ENCODE data around the gene CAMTA1.

Gene CAMTA1

DNA sequence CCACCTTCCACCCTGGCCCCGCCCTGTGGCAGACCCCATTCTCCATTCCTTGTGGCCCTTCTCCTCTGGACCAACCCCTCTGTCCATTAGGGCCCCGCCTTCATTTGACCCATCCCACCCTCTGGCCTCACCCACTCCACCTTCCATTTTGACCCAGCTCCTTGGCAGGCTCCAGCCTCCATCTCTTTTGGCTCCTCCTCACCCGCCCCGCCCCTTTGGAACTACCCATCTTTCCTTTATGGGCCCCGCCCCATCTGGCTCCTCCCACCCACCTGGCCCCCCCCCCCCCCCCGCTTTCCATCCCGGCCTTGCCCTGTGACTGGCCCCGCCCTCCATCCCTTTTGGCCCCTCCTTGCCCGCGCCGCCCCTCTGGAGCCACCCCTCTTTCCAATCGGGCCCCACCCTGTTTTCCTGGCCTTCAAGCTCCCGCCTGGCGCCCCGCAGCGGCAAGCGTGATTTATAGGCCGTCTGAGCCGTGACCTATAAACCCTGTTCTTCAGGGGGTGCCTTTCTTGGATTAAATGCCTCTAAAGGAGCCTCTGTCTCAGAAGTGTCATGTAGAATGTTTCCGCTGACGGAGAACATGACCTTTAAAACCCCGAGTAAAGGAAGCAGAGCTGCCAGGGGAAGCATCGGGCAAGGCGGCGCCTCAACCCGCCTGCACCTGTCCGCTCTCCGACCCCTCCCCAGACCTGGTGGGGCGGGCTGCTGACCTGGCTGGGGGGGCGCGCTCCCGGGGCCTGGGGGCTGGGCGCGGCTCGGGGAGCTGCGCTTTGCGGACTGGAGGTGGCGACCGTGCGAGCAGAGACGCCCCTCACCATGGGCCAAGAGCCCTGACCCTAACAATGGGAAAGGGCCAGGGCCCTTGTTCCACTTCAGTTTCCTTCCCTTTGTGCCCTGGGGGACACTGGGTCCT is 178.0 kb downstream of the CAMTA1 start:
- DNase-seq: peak; percentile 88

DNA sequence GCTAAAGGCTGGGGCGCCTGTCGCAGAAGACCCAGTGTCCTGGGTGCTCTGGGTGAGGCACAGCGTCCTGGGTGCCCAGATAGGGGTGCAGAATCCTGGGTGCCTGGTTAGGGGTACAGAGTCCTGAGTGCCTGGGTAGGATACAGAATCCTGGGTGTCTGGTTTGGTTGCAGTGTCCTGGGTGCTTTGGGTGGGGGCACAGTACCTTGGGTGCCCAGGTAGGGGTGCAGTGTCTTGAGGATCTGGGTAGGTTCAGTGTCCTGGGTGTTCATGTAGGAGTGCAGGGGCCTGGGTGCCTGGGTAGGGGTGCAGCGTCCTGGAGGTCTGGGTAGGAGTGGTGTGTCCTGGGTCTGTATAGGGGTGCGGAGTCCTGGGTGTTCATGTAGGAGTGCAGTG is 178.7 kb downstream of the CAMTA1 start:
- DNase-seq: no peak

DNA sequence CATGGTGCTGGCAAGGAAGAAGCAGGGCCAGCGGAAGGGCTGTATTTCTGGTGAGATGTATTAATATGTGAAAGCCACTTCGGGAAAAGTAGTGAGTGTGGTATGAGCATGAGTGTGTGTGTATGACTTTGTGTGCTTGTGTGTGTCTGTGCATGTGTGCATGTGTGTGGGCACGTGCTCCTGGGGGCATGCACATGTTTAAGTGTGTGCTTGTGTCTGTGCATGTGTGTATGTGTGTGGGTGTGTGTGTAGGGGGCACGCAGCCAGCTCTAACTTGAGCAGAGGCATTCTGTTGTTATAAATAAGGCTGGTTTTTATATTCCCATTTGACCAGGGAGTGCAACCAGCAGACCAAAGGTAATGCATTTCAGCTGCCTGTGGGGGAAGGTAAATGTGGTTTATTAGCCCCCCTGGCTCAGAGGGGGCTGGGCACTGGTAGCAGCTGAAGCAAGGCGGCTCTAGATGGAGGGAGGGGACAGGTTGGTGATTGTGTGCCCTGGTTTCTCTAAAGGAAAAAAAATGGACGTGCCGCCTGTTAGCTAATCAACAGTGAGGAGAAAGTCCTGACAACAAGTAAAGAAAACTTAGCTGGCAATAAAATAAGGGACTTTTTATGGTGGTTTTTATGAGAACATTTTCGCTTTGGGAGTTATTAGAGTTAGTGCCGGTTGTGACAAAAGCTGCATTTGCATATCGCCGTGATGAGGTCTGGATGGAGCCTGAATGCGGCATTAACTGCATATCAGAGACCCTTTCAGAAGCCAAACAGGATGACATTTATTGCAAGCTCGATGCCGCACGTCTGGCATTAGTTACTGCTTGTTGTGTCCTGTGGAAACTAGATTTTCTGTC is 180.1 kb downstream of the CAMTA1 start:
- no peak for DNase-seq

DNA sequence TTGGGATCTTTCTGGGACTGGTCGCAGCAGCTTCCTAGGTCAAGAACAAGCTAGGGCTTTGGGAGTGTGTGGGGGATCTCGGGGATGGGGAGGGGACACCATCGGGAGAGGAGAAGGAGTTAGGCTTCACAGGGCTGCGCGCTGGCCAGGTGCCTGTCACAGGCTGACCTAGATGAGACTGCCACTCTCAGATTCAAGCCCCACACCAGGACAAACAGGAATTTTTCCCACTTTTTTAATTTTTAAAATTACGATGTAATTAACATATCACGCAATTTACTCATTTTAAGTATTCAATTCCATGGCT is 180.6 kb downstream of the CAMTA1 start:
- no peak for DNase-seq

DNA sequence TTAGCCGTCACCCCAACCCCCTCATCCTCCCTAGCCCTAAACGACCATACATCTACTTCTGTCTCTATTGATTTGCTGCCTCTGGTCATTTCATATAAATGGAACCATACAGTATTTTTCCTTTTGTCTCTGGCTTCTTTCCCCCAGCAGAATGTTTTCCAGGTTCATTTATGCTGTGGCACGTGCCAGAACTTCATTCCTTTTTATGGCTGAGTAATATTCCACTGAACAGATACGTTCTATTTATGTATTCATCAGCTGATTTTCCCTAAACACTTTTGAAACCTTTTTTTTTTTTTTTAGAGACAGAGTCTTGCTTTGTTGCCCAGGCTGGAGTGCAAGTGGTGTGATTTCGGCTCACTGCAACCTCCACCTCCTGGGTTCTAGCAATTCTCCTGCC is 181.1 kb downstream of the CAMTA1 start:
- no peak for DNase-seq

DNA sequence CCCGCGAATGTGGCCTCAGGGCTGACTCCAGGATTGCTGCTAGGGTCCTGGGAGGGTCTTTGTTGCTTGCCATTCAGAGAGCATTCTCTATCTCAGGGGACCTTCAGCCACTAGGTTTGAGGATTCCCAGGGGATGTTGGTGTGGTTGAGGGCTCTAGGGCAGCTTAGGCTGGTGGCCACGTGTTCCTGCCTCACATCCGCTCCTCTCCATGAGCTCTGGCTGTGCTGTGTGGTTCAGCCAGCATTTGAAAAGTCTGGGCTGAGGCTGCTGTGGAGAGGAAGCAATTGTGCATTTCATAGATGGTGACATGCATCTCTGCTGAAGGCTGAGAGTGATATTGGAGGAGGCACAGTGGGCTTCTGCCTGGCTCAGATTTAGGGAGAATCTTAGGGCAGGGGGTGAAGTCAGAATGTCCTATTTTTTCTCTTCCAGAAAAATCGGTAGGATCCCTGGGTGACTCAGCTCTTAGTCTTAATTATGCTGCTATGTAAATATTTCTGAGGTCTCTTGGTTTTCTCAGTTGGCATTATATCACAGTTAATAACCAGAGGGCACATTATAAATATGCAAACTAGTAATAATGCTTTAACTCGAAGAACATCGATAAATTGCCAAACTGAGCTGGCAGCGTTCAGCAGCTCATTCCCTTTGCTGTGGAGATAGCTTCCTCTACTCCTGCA is 182.3 kb downstream of the CAMTA1 start:
- DNase-seq: no peak

DNA sequence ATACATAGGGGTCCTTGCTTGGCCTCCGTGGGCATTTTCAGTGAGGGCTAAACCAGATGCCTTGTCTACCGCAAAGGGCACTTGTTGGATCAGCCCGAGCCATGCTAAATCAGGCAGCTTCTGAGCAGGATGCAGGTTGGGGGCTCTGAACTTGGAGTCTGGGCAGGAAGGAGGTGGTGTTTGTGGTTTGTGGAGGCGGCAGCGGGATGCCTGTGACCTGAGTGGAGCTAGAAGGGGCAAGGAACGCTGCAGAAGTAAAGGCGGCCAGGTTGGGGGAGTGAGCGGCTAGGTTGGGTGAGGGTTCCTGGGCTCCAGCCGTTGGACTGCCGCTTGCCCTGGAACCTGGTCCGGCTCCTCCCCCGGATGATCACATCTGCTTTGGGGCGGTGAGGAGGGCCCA is 183.9 kb downstream of the CAMTA1 start:
- peak; percentile 50 for DNase-seq

DNA sequence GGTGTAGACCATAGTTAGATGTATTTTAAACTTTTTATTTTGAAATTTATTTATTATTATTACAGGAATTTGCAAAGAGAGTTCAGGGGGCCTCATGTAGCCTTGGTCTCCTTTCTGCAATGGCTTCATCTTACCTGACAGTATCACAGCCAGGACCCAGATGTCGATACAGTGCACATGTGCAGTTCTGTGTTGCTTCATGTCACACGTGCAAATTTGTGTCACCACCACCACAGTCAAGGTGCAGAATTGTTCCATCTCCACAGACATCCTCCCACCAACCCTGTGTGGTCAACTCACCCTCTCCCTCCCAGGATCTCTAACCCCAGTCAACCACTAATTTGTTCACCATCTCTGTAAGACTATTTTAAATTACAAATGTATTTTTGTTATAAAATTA is 184.5 kb downstream of the CAMTA1 start:
- no peak for DNase-seq

DNA sequence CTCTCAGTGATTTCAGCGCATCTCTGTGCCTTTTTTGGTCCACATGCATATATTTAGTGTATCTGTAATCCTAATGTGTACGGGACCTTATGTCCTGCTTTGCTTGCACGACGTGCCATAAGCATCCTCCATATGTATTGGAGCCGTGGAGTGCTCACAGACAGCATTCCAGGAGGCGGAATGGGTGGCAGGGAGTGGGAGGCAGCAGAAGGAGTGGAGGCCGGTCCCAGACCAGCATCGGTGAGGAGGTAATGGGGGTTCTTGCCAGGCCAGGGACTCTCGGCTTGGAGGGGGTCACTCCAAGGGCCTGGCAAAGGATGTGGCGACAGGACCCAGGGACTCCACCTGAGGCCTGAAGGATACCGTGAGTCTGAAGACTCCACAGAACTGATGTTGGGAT is 185.0 kb downstream of the CAMTA1 start:
- DNase-seq: no peak

DNA sequence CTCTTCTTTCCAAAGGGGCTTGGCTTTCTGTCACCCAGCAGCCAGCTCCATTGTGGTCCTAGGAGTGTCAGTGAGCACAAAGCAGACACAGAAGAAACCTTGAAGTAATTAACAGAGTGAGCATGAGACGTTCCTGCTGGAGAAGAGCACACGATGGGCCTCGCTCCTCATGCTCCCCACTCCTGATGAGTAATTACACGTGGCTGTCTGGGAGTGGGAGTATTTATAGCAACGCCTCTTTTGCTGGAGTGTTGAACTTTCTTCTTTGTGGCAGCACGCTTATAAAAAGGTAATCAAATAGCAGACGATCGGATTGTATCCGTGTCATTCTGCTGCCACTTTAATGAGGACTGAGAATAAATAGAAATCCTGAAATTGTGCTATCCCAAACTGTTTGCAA is 185.8 kb downstream of the CAMTA1 start:
- DNase-seq: no peak

DNA sequence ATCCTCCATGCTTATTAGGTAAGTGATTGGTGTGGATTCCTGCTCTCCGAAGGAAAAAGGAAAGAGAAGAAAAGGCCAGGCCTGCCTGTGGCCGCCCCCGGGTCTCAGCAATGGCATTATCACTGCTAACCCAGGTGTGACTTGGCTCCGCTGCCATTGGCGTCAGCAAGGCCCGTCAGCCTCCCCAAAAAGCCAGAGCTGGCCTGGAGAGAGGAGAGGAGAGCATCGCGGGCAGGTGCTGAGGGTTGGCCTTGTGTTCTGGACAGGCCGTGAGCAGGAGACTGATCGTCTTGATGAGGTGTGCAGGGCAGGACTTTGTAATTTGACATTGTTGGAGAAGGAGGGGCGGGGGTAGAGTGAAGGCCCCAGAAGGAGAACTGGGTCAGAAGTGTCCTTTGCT is 186.4 kb downstream of the CAMTA1 start:
- no peak for DNase-seq

DNA sequence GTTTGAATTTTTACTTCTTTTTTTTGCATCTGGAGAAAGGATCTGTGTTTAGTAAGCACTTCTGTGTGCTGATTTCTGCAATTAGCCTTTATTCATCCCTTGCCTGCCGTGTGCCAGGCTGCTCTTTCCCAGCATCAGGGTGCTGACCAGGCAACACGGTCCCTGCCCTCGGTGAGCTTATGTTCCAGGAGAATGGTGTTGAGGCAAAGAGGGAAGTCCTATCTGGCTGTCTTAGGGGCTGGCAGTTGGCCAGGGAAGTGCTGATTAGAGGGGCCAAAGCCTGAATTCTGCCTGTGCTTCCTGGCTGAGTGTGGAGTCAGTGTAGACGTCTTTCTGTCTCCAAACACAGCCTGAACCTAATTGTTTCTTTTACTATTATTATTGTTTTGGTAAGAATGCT is 187.1 kb downstream of the CAMTA1 start:
- DNase-seq: no peak

DNA sequence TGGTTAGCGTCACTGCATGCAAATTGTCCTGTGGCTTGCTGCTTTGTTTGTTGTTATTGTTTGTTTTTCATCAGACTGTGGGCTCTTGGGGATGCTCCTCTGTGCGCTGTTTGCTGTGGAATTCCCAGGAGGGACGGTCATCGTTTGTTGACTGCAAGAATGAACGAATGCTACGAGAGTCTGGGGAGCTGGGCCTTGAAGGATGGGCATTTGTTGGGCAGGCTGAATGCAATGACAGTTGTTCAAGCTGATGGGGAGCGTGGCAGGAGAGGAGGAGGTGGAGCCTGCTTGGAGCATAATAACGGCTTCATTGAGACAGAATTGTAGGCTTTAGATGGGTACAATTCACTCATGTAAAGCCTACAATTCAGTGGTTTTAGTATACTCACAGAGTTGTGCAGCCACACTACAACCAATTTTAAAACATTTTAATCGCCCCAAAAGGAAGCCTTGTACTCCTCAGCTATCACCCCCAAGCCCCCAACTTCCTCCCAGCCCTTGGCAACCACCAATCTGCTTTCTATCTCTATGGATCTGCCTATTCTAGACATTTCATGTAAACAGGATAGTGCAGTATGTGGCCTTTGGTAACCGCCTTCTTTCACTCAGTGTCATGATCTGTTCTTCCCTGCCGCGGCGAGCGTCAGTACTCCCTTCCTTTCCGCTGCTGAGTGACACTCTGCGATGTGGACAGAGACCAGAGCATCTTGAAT is 190.2 kb downstream of the CAMTA1 start:
- DNase-seq: no peak

DNA sequence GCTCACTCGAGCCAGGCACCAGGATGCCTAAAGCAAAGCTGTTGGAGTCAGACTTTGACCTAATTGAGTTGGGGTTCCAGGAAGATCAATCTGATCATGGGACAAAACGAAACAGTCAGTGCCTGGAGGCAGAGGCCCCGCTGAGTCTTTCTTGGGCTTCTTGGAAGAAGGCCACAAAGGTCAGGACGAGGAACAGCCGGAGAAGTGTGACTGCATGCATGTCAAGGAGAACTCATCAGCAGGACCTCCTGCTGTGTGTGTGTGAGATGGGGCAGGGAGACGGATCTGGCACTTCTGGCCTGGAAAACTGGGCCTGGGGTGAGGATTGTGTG is 190.8 kb downstream of the CAMTA1 start:
- DNase-seq: no peak

DNA sequence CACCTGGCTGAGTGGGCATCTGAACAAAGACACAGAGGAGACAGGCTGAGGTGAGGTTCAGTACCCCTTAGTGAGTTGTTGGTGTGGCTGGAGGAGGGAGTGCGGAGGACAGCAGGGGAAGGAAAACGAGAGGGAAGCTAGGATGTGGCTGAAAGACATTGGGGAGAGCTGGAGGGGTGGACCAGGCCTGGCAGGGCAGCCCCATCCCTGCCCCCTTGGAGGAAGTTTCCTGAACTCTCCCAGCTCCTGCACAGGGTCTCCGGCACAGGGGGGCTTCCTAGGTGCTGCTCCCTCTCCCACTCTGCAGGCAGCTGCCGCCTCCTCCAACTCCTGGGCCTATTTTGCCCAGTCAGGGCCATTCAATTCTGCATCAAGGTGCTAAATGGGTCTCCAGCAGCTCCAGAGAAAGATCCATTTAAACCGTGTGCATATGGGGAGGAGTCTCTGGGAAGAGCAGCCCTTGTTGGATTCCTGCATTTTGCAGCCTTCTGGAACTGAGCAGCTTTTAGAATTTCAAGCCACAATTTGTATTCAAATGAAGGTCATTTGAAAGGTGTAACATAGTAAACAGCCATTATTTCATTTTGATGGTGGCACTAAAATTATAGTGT is 193.9 kb downstream of the CAMTA1 start:
- DNase-seq: no peak

DNA sequence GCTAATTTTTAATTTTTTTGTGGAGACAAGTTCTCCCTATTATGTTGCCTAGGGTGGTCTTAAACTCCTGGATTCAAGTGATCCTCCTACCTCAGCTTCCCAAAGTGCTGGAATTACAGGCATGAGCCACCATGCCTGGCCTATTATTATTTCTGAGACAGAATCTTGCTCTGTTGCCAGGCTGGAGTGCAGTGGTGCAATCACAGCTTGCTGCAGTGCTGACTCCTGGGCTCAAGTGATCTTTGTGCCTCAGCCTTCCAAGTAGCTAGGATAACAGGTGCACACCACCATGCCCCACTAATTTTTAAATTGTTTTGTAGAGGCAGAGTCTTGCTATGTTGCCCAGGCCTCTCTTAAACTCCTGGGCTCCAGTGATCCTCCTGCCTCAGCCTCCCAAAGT is 196.3 kb downstream of the CAMTA1 start:
- no peak for DNase-seq

DNA sequence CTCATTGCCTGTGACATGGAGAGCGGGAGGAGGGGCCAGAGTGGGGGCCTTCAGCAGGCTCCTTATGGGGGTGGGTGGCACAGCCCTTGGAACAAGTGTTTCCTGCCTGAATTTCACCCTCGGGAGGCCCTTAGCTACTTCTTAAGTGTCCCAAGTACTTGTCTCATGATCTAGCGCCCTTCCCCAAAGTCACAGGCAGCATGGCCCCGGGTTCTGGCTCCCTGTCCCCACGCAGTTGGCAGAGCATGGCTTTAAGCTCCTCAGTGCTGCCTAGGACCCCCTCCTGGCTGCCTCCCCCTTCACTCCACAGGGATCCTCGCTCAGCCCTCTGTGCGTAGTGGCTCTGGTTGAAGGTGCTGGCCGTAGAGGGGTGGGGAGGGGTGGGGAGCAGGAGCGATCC is 197.2 kb downstream of the CAMTA1 start:
- DNase-seq: no peak

DNA sequence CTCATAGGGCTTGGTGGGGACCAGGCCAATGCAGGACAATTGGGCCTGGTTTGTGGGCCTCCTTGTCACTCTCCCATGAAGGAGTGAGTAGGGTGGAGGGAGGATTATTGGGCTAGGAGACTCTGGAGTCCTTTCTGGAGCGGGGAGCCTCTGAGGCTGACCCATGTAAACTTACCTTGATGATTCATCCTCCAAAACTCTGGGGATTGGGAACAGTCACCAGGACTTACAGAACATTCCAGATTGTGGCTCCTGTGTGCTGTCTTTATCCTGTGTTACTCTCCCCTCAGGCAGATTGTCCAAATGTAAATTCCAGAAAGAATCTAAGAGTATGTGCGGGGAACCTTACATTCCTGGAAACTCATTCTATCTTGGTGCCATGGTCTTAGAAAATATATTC is 197.6 kb downstream of the CAMTA1 start:
- no peak for DNase-seq

DNA sequence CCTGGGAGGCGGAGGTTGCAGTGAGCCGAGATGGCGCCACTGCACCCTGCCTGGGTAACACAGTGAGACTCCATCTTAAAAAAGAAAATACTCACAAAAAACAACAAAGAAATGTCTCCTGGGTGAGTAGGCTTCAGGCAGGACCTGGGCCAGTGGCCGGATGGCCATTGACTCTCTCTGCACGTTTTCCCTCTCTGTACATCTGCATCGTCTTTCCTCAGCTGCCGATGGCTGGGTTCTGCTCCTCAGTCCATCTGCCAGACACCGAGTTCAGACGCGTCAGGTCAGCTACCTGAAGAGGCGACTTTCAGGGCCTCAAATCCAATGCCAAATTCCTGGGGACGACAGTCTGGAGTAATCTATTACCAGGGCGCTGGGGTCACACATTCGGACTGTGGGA is 199.3 kb downstream of the CAMTA1 start:
- DNase-seq: no peak

DNA sequence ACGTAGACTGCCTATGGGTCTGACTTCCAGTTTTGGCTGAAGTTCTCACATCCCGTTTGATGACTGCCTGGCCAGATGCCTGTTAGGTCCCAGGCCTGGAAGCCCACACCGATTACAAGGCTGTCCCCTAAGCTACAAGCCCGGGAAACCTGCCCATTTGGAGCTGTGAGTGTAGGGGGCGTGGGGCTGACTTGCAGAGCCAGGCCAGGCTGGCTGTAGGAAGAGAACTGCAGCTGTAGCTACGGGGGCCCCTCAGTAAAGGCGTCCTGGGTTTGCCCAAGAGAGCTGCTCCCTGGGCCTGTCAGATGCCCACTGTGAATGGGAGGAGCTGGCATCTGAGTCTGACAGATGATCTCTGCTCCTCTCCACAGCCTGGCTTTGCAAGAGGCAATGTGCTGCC is 199.7 kb downstream of the CAMTA1 start:
- no peak for DNase-seq

DNA sequence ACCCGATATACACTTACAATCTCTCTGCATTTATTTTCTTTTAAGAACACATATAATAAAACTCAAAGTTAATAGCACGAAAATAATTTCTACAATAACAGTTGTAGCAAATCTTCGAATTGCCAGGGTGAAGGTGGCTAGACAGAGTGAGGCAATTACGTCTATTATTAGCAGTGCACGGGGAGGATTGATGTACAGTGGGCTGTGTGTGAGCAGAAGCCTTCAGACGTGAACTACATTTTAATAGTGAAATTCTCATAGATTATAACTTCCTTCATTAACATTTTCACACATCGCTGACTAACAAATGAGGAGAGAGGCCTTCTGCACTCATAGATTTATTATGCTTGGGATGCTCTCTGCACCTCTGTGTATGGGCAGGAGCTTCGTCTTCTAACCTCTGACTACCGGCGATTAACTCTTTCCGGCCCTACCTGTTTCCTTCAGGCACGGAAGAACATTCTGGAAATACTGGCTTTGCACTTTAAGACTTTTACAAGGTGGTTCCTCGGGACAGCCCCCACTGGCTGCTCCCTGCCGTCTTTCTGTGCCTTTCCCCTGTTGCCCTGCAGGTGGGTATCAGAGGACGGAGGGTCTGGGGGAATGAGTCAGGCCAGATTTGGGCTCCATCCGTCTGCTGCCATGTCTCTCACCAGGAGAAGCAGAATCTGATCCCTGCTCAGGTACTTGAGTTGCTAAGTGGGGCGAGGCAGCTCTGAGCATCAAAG is 200.5 kb downstream of the CAMTA1 start:
- DNase-seq: no peak

DNA sequence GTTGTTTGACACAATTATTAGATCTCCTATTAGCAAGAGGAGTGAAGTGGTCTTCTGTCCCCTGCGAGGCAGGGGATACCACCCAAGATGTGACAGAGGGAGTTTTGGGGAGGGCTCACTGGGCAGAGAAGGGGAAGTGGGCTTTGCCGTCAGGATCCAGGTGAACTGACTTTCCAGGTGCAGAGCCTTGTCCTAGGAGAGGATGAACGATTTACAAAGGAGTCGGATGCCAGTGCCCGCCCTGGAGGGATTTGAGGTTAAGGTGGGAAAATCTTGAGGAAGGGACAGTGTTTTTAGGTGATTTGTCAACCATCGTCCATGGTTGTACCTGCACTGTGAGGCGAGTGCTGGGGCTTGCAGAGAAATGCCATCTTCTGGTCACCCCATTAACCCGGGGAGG is 201.0 kb downstream of the CAMTA1 start:
- no peak for DNase-seq
